Motor neuron (in vitro differentiated cells): ENCODE data around the gene ZNF480. TPM values are rescaled to one million over a fixed set of nuclear protein-coding genes. Genes with fewer than 3 reads are reported as not detected.
"Not testable (repeated sequence)": the region's sequence is repeated elsewhere in the genome, so short reads cannot be mapped to it uniquely, and the experiment has no call there.

Source experiments
- ATAC-seq, 8 experiments: fragments of 200-7000 bp; cut with Tn5 transposase; replicated peaks in 6 of 8; 2 replicates each; pipeline ENCODE4 v1.8.0; 2021; ENCODE audit warnings: mild to moderate bottlenecking in 8 of 8, moderate library complexity in 8 of 8
- H3K27ac ChIP-seq, 2 donors: fragments of 250-450 bp; sonication (Bioruptor Pico); 2 replicates each; pipeline ENCODE4 v1.9.0; 2021; ENCODE audit warnings: antibody characterized with exemption in 2 of 2, mild to moderate bottlenecking in 2 of 2, moderate library complexity in 1 of 2
- H3K4me1 ChIP-seq, 2 donors: fragments of 250-450 bp; sonication (Bioruptor Pico); replicated peaks in 1 of 2; 2 replicates each; pipeline ENCODE4 v1.6.1; 2021; ENCODE audit warnings: antibody characterized with exemption in 2 of 2, mild to moderate bottlenecking in 2 of 2, moderate library complexity in 1 of 2
- H3K4me3 ChIP-seq, 5 donors: fragments of 250-450 bp; sonication (Bioruptor Pico); 2 replicates each; pipeline ENCODE4 v1.9.0; 2021; ENCODE audit warnings: antibody characterized with exemption in 5 of 5, mild to moderate bottlenecking in 5 of 5, moderate library complexity in 4 of 5
- WGBS, 10 experiments: fragments of 450-650 bp; shearing (Covaris generic); methylation state at CpG; one replicate each; pipeline ENCODE4 v1.0.0; 2022; 5-methylcytosine and 5-hydroxymethylcytosine counted together
- in situ Hi-C, 9 experiments: fragments of 400-800 bp; cut with MboI; loops; one replicate each; pipeline ENCODE4 v1.15.0; 2021; ENCODE audit warnings: low sequenced_read_pairs in 9 of 9, low pct_unique_long_range_greater_than_20kb in 2 of 9; ENCODE audit not compliant: unreplicated experiment in 9 of 9
- total RNA-seq, 8 experiments: library from RNA; unstranded; fragments of 300-600 nt; gene quantifications; 2 replicates each; pipeline versions ENCODE4 v1.2.3 to v1.2.4, GENCODE V29; 2022

Gene ZNF480
- total RNA-seq, 8 experiments from 2014 or later, result 6.7 to 17.7 (median 10.0) TPM

DNA sequence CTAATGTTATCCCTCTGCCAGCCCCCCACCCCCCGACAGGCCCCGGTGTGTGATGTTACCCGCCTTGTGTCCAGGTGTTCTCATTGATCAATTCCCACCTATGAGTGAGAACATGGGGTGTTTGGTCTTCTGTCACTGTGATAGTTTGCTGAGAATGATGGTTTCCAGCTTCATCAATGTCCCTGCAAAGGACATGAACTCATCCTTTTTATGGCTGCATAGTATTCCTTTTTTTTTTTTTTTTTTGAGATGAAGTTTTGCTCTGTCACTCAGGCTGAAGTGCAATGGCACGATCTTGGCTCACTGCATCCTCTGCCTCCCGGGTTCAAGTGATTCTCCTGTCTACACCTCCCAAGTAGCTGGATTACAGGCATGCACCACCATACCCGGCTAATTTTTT, 4.0 kb upstream of the ZNF480 start:
- ATAC-seq, H3K4me3 ChIP-seq, H3K27ac ChIP-seq, in situ Hi-C loops, H3K4me1 ChIP-seq: not testable (repeated sequence)
- WGBS, 10 experiments, result 93 to 100% (median 100%) methylated on average over 1 to 4 of the region's 6 CpGs; no CpG with 5 or more reads in 2 of the 10 experiments

DNA sequence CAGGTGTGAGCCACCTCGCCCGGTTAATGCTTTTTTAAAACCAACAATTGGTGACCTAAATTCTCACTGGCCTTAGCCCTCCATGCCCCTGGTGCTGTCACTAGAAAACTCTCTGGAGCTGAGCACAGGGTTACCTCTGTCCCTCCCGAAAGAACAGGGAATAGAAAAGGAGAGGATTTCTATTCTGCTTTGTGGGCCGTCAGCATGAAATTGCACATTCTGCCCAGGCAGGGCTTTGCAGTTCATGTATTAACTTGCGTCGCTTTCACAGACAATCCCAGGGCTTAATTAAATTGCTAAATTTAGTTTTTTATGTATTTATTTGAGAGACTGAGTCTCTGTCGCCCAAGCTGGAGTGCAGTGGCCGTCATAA, 583 bp upstream of the ZNF480 start:
- Histone ChIP-seq H3K4me1 (peaks cover 5 to 11% of the 10 kb centered on the region in 2 donors), H3K27ac (no peak overlapping the region), H3K4me3 (peak overlapping the region; percentile 76 to 100 (median 99))
- in situ Hi-C loops, result no loop called here
- ATAC-seq, result peak; percentile 1 to 21 (median 8)
- WGBS, 10 experiments, result 0 to 26% (median 20%) methylated on average over 2 to 8 of the region's 8 CpGs; no CpG with 5 or more reads in 2 of the 10 experiments

DNA sequence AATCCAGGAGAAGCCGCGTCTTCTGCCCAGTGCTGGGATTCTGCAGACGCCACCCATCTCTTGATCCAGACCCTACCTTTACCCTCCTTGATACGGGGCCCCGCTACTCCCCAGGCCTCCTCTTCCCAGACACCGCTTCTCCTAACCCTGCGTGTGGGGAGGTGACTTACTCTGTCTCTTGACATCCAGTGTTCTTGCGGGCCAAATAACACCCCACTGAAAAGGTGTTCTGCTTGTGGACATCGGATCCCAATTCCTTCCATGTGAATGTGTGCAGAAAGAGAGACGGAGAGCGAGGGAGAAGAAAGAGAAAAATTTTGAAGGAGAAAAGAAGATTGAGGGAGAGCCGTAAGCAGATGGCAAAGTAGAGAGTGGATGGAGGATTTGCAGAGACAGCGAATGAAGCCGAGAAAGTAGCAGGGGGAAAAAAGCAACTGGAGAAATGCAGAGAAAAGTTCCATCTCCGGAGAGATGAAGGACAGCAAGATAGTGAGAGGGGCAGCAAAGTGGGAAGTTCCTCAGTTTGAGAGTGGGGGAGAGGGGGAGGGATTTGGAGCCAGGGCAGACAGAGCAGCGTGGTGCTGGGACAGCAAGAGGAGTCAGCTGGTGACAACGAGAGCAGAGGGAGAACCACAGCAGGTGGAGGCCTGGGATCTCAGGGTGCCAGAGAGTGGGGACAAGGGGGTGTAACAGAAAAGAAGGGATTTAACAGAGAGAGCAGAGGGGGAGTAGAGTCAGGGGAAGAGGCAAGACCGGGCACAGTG, 814 bp downstream of the ZNF480 start:
- H3K4me1 ChIP-seq, result peaks cover 5 to 11% of the 10 kb centered on the region in 2 donors
- H3K27ac ChIP-seq, result peak overlapping the region; percentile 94 to 97
- WGBS, 10 experiments, result 0 to 43% (median 7%) methylated on average over 2 to 13 of the region's 18 CpGs
- peak; percentile 2 to 18 (median 10) for ATAC-seq
- peak overlapping the region; percentile 76 to 100 (median 99) for H3K4me3 ChIP-seq
- in situ Hi-C loops, result no loop called here

DNA sequence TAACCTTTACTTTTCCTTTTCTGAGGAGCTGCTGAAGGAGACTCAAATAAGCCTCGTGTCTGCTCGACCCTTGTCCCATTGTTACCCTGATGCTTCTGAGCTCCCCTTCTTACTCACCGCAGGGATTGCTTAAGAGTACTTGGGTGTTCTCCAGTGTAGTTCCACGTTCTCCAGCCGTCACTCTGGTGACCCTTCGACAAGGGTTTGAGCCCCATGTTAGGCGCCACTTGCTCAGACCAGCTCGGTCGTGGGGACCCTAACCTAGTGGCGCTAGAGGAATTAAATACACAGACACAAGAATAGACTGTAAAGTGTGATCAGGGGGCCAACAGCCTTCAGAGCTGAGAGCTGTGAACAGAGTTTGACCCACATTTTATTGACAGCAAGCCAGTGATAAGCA, 10.3 kb downstream of the ZNF480 start:
- in situ Hi-C loops, result no loop called here
- no peaks in the 10 kb centered on the region for H3K4me1 ChIP-seq
- WGBS, 10 experiments, result 88 to 100% (median 98%) methylated on average over 3 to 8 of the region's 10 CpGs; no CpG with 5 or more reads in 3 of the 10 experiments

DNA sequence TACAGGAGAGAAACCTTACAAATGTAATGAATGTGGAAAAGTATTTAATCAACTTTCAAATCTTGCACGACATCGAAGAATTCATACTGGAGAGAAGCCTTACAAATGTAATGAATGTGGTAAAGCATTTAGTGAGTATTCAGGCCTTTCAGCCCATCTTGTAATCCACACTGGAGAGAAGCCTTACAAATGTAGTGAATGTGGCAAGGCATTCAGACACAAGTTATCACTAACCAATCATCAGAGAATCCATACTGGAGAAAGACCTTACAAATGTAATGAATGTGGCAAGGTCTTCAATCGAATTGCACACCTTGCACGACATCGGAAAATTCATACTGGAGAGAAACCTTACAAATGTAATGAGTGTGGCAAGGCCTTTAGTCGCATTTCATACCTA, 25.5 kb downstream of the ZNF480 start:
- ATAC-seq, result no peak
- Histone ChIP-seq H3K4me1 (no peaks in the 10 kb centered on the region), H3K27ac (no peak overlapping the region), H3K4me3 (no peak overlapping the region)
- 93 to 100% (median 100%) methylated on average over 2 to 6 of the region's 6 CpGs for WGBS, 10 experiments
- in situ Hi-C loops, result no loop called here

More for the DNA sequence above, 10.3 kb downstream of the ZNF480 start:
- no peak for ATAC-seq
- Histone ChIP-seq H3K27ac (no peak overlapping the region), H3K4me3 (no peak overlapping the region)

DNA sequence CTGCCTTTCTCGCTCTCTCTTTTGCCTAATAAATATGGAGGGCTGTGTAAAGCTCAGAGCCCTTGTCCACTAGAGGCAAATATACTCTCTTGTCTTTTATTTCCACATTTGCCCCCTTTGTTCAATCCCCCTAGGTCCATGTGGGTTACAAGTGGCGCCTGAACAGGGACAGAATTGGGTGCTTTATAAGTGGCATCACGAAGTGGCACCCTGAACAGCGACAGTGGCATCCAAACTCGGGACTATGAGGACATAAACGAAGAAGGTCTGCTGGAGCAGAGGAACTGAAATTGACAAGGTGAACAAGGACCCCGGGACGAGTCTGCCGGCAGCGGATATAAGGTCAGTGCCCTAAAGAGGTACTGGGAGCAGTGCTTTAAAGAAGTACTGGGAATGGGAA, 34.8 kb downstream of the ZNF480 start:
- in situ Hi-C loops, result no loop called here
- Histone ChIP-seq H3K4me1 (no peaks in the 10 kb centered on the region), H3K27ac (no peak overlapping the region), H3K4me3 (no peak overlapping the region)
- WGBS, 10 experiments, result 0 to 100% (median 72%) methylated on average over 1 to 9 of the region's 10 CpGs; no CpG with 5 or more reads in 2 of the 10 experiments
- no peak for ATAC-seq

DNA sequence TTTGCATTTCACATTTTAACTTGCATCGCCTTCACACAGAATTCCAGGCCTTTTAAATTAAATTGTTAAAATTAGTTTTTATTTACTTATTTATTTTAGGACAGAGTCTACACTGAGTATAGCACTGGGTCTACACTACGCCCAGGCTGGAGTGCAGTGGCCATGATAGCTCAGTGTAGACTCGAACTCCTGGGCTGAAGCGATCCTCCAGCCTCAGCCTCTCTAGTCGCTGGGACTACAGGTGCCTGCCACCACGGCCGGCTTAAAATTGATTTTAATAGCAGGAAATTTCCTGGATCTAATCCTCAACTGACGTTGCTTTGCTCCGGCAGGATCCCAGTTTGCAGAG, 38.8 kb downstream of the ZNF480 start:
- peak overlapping the region; percentile 45 to 87 (median 67) for H3K4me3 ChIP-seq

DNA sequence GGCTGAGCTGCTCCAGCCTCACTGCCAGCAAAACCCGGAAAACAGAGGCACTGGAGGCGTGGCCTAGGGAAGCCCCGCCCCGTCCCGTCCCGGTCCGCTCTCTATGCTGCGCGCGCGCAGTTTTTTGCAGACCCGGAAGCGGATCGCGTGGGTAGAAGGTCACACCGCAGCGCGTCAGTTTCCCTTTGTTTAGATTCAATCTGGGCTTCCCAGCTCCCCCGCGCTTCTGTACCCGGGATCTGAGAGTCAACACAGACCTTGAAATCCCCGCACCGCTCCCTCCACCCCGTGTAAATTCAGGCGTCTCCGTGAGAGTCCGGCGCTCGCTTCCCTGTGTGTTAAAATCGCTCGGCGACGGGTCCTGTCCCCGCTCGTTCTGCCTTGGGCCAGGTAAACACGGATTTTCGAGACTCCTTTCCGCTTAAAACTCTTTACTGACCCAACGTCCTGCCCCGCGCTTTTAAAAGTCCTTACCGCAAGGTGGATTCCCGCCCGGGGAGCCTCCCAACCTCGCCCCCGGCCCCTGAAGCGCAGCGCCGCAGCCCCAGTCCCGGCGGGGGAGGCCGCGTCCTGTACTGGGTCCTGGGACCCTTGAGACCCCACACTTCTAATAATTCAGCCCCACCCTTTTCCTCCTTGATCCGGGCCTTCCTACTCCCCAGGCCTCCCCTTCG, 39.3 kb downstream of the ZNF480 start, which contains the start of gene ZNF610:
TSS of gene ZNF610 (plus strand) at position 127 of the 674 bp plus-strand sequence. CDS start 12,930 bp downstream, outside the sequence.
- Histone ChIP-seq H3K4me3 (peak within 1 kb of the TSS; percentile 45 to 87 (median 67)), H3K4me1 (peaks cover 0 to 5% of the 10 kb centered on the region in 2 donors), H3K27ac (peak within 1 kb of the TSS; percentile 89 to 90)
- WGBS, 10 experiments, result 0 to 4% (median 2%) methylated on average over 8 to 16 of the region's 55 CpGs; no CpG with 5 or more reads in 7 of the 10 experiments
- in situ Hi-C loops, result no loop called here
- peak; percentile 91 to 98 (median 97) for ATAC-seq

More for the DNA sequence above, 38.8 kb downstream of the ZNF480 start:
- in situ Hi-C loops, result no loop called here
- peak in 7 of 8 experiments; percentile 18 to 69 (median 64) for ATAC-seq
- 0 to 100% (median 80%) methylated on average over 1 to 8 of the region's 9 CpGs; no CpG with 5 or more reads in 1 of the 10 experiments for WGBS, 10 experiments
- peak overlapping the region; percentile 89 to 90 for H3K27ac ChIP-seq
- peaks cover 0 to 5% of the 10 kb centered on the region in 2 donors for H3K4me1 ChIP-seq

DNA sequence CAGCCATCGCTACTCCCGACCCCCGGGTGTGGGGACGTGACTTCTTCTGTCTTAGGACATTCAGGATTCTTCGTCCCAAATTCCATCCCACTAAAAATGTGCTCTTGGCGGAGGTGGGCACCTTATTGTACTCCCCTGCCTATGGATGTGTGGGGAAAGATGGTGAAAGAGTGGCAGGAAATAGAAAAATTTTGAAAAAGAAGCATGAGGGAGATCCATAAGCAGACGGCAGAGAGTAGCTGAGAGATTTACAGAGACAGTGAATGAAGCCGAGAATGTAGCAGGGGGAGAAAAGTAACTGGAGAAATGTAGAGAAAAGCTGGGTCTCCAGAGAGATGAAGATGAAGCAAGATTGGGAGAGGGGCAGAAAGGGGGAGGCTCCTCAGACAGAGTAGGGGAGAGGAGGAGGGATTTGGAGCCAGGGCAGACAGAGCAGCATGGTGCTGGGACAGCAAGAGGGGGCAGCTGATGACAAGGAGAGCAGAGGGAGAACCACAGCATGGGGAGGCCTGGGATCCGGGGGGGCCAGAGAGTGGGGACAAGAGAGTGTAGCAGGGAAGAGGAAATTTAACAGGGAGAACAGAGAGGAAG, 39.9 kb downstream of the ZNF480 start:
- peak in 7 of 8 experiments; percentile 1 to 32 (median 6) for ATAC-seq
- Histone ChIP-seq H3K4me3 (peak overlapping the region; percentile 45 to 87 (median 67)), H3K4me1 (peaks cover 0 to 5% of the 10 kb centered on the region in 2 donors), H3K27ac (peak overlapping the region; percentile 89 to 90)
- in situ Hi-C loops, result no loop called here
- WGBS, 10 experiments, result 0 to 17% (median 6%) methylated on average over 1 to 7 of the region's 9 CpGs; no CpG with 5 or more reads in 2 of the 10 experiments

DNA sequence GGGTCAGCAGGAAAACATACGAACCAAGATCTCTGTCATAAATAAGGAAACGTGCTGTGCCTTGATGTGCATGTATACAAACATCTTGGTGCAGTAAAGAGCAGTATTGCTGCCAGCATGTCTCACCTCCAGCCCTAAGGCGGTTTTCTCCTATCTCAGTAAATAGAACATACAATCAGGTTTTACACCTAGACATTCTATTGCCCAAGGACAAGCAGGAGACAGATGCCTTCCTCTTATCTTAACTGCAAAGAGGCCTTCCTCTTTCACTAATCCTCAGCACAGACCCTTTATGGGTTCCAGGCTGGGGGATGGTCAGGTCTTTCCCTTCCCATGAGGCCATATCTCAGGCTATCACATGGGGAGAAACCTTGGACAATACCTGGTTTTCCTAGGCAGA, 42.1 kb downstream of the ZNF480 start:
- ATAC-seq, in situ Hi-C loops, H3K4me1 ChIP-seq, H3K4me3 ChIP-seq, H3K27ac ChIP-seq: not testable (repeated sequence)
- WGBS, 10 experiments, result 51 to 100% (median 88%) methylated on average over 1 to 3 of the region's 3 CpGs; no CpG with 5 or more reads in 6 of the 10 experiments

DNA sequence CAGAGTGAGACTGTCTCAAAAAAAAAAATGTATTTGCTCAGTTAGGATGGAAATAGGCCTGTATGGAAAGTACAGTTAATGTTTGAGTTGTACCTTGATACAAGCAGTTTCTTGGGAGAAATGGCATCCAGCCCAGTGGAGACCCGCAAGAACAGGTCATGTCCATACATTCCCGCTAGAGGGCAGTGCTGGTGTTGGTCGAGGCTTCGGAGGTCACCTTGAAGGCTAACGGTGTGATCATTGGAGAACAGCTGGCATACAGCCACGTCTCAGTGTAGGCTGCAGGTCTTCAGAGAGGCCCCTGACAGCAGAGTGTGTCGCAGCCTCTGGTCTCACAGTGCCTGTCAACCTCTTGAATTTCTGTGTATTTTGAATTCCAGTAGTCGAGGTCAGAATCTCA, 46.6 kb downstream of the ZNF480 start:
- peak; percentile 27 to 99 (median 96) for ATAC-seq
- Histone ChIP-seq H3K27ac (peak overlapping the region; percentile 58 to 60), H3K4me3 (no peak overlapping the region), H3K4me1 (no peaks in the 10 kb centered on the region)
- in situ Hi-C loops, result no loop called here
- WGBS, 10 experiments, result 0 to 100% (median 20%) methylated on average over 1 to 6 of the region's 8 CpGs; no CpG with 5 or more reads in 2 of the 10 experiments

DNA sequence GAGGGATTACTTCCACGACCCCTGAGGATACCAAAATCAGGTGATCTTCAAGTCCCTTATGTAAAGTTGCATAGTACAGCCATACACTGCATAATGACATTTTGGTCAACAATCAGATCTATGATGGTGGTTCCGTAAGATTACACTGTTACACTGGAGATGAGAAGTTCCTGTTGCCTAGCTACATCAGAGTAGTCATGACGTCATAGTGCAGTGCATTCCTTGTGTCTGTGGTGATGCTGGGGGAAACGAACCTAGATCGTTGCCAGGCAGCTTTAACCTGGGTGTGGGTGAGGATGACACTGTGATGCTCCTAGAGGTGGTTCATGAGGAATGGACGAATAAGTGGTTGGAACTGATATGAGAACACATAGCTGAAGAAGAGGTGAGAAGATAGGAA, 48.2 kb downstream of the ZNF480 start:
- no peaks in the 10 kb centered on the region for H3K4me1 ChIP-seq
- H3K27ac ChIP-seq, result no peak overlapping the region
- ATAC-seq, result no peak
- H3K4me3 ChIP-seq, result no peak overlapping the region
- 29 to 100% (median 83%) methylated on average over 1 to 6 of the region's 6 CpGs for WGBS, 10 experiments
- in situ Hi-C loops, result no loop called here

DNA sequence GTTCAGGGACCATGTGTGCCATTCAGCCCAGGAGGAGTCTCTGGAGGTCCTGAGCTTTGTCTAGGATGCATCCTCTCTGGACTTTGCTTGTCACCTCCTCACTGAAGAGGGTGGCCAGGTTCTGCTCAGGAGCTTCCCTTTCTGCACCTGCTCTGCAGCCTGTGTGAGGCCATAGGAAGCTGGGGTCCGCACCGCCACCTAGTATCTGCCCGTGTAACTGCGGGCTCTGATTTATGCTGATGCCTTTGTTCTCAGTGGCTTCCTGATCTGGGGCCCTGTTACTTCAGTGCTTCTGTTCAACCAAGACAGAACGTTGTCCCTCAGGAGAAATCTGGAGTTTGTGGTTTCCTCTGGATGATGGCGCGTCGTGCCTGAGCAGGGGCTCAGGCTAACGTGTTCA, 54.5 kb downstream of the ZNF480 start:
- Histone ChIP-seq H3K27ac (no peak overlapping the region), H3K4me3 (no peak overlapping the region), H3K4me1 (no peaks in the 10 kb centered on the region)
- no peak for ATAC-seq
- WGBS, 10 experiments, result 20 to 94% (median 75%) methylated on average over 1 to 8 of the region's 9 CpGs; no CpG with 5 or more reads in 7 of the 10 experiments
- in situ Hi-C loops, result no loop called here
